ENCODE data around the gene LRRC34. TPM values are rescaled to one million over a fixed set of nuclear protein-coding genes. Genes with fewer than 3 reads are reported as not detected.

Gene LRRC34
- total and polyA plus RNA-seq, 10 of the 15 experiments (the other 5 are each of a cell fraction or from before 2014, with no cell fraction given): 0.24 to 3.7 (median 1.7) TPM

DNA sequence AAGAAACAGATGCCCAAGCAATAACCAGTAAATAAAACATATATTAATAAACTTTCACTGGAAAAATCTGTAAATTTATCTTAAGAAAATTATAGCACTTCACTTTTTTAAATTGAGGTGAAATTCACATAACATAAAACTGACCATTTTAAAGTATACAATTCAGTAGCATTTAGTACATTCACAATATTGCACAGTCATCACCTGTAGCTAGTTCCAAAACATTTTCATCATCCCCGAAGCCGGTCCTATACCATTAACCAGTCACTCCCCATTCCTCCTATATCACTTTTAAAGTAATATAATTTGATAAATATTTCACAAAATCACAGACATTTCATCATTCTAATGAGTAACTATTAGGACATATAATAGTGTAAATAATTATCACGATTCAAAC lies 8.0 kb downstream of the LRRC34 start (continued):
- TF ChIP-seq FOXK2 (IDR thresholded peaks at IDR 0.05) (no peak), ESRRA (IDR thresholded peaks at IDR 0.05; ENCODE audit: low read length) (no peak)
- TF ChIP-seq, protein P1, sequence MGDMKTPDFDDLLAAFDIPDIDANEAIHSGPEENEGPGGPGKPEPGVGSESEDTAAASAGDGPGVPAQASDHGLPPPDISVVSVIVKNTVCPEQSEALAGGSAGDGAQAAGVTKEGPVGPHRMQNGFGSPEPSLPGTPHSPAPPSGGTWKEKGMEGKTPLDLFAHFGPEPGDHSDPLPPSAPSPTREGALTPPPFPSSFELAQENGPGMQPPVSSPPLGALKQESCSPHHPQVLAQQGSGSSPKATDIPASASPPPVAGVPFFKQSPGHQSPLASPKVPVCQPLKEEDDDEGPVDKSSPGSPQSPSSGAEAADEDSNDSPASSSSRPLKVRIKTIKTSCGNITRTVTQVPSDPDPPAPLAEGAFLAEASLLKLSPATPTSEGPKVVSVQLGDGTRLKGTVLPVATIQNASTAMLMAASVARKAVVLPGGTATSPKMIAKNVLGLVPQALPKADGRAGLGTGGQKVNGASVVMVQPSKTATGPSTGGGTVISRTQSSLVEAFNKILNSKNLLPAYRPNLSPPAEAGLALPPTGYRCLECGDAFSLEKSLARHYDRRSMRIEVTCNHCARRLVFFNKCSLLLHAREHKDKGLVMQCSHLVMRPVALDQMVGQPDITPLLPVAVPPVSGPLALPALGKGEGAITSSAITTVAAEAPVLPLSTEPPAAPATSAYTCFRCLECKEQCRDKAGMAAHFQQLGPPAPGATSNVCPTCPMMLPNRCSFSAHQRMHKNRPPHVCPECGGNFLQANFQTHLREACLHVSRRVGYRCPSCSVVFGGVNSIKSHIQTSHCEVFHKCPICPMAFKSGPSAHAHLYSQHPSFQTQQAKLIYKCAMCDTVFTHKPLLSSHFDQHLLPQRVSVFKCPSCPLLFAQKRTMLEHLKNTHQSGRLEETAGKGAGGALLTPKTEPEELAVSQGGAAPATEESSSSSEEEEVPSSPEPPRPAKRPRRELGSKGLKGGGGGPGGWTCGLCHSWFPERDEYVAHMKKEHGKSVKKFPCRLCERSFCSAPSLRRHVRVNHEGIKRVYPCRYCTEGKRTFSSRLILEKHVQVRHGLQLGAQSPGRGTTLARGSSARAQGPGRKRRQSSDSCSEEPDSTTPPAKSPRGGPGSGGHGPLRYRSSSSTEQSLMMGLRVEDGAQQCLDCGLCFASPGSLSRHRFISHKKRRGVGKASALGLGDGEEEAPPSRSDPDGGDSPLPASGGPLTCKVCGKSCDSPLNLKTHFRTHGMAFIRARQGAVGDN (IDR thresholded peaks at IDR 0.05): no peak

GRCh38 chr3:169792359-169792758 lies 20.3 kb downstream of the LRRC34 start:
- in situ Hi-C loops (cut with MboI): no loop called here
- WGBS (ENCODE audit: insufficient coverage, insufficient replicate concordance, low lambda C conversion rate, missing lambda C conversion rate): 94% methylated on average over 1 of the region's 1 CpG
- ATAC-seq (no peak), DNase-seq (ENCODE audit: low read depth, low spot score) (no peak), FAIRE-seq (no peak)
- Histone ChIP-seq H3K4me3 (no peak overlapping the region), H2AFZ (ENCODE audit: control insufficient read depth, low read depth, low read length) (no peak overlapping the region), H3K9me3 (replicated peaks; ENCODE audit: control insufficient read depth, insufficient read depth, low read length) (no peaks in the 10 kb centered on the region), H3K79me2 (ENCODE audit: control insufficient read depth, insufficient read depth, low read length) (no peaks in the 10 kb centered on the region), H3K36me3 (ENCODE audit: control insufficient read depth in 2 of 2, insufficient read depth in 2 of 2, low read length in 1 of 2) (peaks cover 0 to 9% of the 10 kb centered on the region in 2 experiments; a peak in 2 of 4 replicates), H3K27me3 (replicated peaks in 1 of 2; ENCODE audit: control insufficient read depth in 2 of 2, insufficient read depth in 2 of 2, low read length in 1 of 2) (no peaks in the 10 kb centered on the region), H3K4me1 (ENCODE audit: control insufficient read depth, insufficient read depth, low read length) (no peaks in the 10 kb centered on the region), H3K9ac (ENCODE audit: control insufficient read depth, insufficient read depth, low read length) (no peak overlapping the region), H3K27ac (ENCODE audit: control insufficient read depth, insufficient read depth) (no peak overlapping the region), H4K20me1 (ENCODE audit: control insufficient read depth, insufficient read depth) (no peaks in the 10 kb centered on the region), H3K4me2 (ENCODE audit: control insufficient read depth, insufficient read depth) (no peak overlapping the region)
- no peak for TF ChIP-seq PBX3 (IDR thresholded peaks at IDR 0.05; ENCODE audit: insufficient replicate concordance, low read depth, low read length)
- TF ChIP-seq POU2F2 (IDR thresholded peaks at IDR 0.05; ENCODE audit: borderline replicate concordance, low read depth, low read length): no peak
- no peak for TF ChIP-seq TAF1 (IDR thresholded peaks at IDR 0.05; ENCODE audit: borderline replicate concordance, low read depth, low read length)
- TF ChIP-seq CHD4 (IDR thresholded peaks at IDR 0.05): no peak
- no peak for TF ChIP-seq CEBPB (IDR thresholded peaks at IDR 0.05; ENCODE audit: borderline replicate concordance in 1 of 2, low read depth in 2 of 2, low read length in 2 of 2)
- TF ChIP-seq SREBF1 (IDR thresholded peaks at IDR 0.05; ENCODE audit: low read length): no peak
- no peak for TF ChIP-seq NBN (IDR thresholded peaks at IDR 0.05)
- TF ChIP-seq EP300 (IDR thresholded peaks at IDR 0.05; ENCODE audit: borderline replicate concordance in 1 of 2, control insufficient read depth in 1 of 2, low read depth in 2 of 2, low read length in 2 of 2): no peak
- TF ChIP-seq SREBF2 (IDR thresholded peaks at IDR 0.05; ENCODE audit: low read length): no peak
- TF ChIP-seq SMAD1 (IDR thresholded peaks at IDR 0.05; ENCODE audit: low read depth, partially characterized antibody): no peak
- TF ChIP-seq STAT3 (IDR thresholded peaks at IDR 0.05; ENCODE audit: low read depth, low read length): no peak
- no peak for TF ChIP-seq NR2F1 (conservative IDR thresholded peaks at IDR 0.05)
- TF ChIP-seq SPI1 (IDR thresholded peaks at IDR 0.05; ENCODE audit: borderline replicate concordance, insufficient read depth, low read depth, low read length): no peak
- TF ChIP-seq USF2 (IDR thresholded peaks at IDR 0.05; ENCODE audit: borderline replicate concordance, low read depth, low read length): no peak
- intact Hi-C loops (cut with micrococcal nuclease; ENCODE audit: unreplicated experiment): no loop called here
- RAD21 ChIA-PET (ENCODE audit: unreplicated experiment): no interaction called here
- SMC1A ChIA-PET (ENCODE audit: uncharacterized antibody, unreplicated experiment): interaction anchor here (0.8 kb wide), 1 partner anchor 17 kb away, joined by 4 read pairs; no protein-coding TSS in a partner anchor
- no TSS peak for BruUV-seq (replicated peaks)
- CTCF ChIA-PET: no interaction called here
- POLR2A ChIA-PET: no interaction called here
